Measurements from ENCODE around the gene CC2D2B.
A peak's percentile ranks its signal among the peaks of the same experiment; 100 is the strongest.
"Not testable (repeated sequence)": the region's sequence is repeated elsewhere in the genome, so short reads cannot be mapped to it uniquely, and the experiment has no call there.

CC2D2B gene

GRCh38 chr10:95907456-95908253 lies at the start of gene CC2D2B:
TSS of gene CC2D2B (plus strand) at chr10:95907975. CDS start at chr10:95911324, 3,349 bp downstream.
- DNase-seq, result peak; percentile 78

- no peak for DNase-seq
Observed at GRCh38 chr10:95860166-95860940, 47.4 kb upstream of the CC2D2B start.

- DNase-seq, result no peak
Observed at GRCh38 chr10:95861386-95861785, 46.4 kb upstream of the CC2D2B start.

GRCh38 chr10:95864906-95865813 lies 42.6 kb upstream of the CC2D2B start:
- DNase-seq, result peak; percentile 83

GRCh38 chr10:95865814-95866466 lies 41.8 kb upstream of the CC2D2B start:
- DNase-seq, result no peak

- no peak for DNase-seq
Observed at GRCh38 chr10:95866467-95866842, 41.3 kb upstream of the CC2D2B start.

GRCh38 chr10:95867866-95868265 lies 39.9 kb upstream of the CC2D2B start:
- DNase-seq, result no peak

GRCh38 chr10:95872158-95872711 lies 35.5 kb upstream of the CC2D2B start:
- no peak for DNase-seq

GRCh38 chr10:95873139-95873538 lies 34.6 kb upstream of the CC2D2B start:
- no peak for DNase-seq

- DNase-seq, result no peak
Observed at GRCh38 chr10:95873651-95874050, 34.1 kb upstream of the CC2D2B start.

- not testable (repeated sequence) for DNase-seq
Observed at GRCh38 chr10:95874783-95875182, 33.0 kb upstream of the CC2D2B start.

GRCh38 chr10:95876756-95877155 lies 31.0 kb upstream of the CC2D2B start:
- DNase-seq, result no peak

GRCh38 chr10:95877881-95878280 lies 29.9 kb upstream of the CC2D2B start:
- DNase-seq, result no peak

GRCh38 chr10:95880704-95881103 lies 27.1 kb upstream of the CC2D2B start:
- DNase-seq, result no peak

- DNase-seq, result no peak
Observed at GRCh38 chr10:95881316-95881715, 26.5 kb upstream of the CC2D2B start.

GRCh38 chr10:95889830-95890229 lies 17.9 kb upstream of the CC2D2B start:
- no peak for DNase-seq

GRCh38 chr10:95896071-95896850 lies 11.5 kb upstream of the CC2D2B start:
- DNase-seq, result no peak

GRCh38 chr10:95905897-95906580 lies 1.7 kb upstream of the CC2D2B start:
- not testable (repeated sequence) for DNase-seq

GRCh38 chr10:95906677-95907455 lies 909 bp upstream of the CC2D2B start:
- peak; percentile 57 for DNase-seq

- DNase-seq, result no peak
Observed at GRCh38 chr10:95908450-95908849, 675 bp downstream of the CC2D2B start.

Measured in activated CD4-positive, alpha-beta T cell treated with anti-CD3 and anti-CD28 coated beads, Interleukin-2, amount 50 U/mL, for 16 hours (primary cell).